ENCODE measurements around the gene FOXS1. TPM values are rescaled to one million over a fixed set of nuclear protein-coding genes. Genes with fewer than 3 reads are reported as not detected.

FOXS1 gene
- total RNA-seq, 1 donor from 2014 or later: 6.1 TPM

DNA sequence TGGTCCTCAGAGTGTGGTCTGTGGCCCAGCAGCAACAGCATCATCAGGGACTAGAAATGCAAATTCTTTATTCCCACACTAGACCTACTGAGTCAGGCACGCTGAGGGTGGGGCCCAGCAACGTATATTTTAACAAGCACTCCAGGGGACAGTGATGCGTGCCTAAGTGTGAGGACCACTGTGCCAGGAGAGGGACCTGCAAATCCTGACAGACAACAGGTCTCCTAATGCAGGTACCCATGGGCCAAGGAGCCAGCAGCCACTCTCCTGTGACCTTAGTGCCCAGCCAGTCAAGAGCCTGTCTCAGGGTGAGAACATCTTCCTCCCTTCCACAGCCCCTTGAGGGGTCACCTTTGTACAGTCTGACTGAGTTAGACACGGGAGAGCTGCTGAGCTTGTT, 34.2 kb downstream of the FOXS1 start:
- DNase-seq (ENCODE audit: low spot score): no peak
- intact Hi-C loops (cut with DNase I): no loop called here

DNA sequence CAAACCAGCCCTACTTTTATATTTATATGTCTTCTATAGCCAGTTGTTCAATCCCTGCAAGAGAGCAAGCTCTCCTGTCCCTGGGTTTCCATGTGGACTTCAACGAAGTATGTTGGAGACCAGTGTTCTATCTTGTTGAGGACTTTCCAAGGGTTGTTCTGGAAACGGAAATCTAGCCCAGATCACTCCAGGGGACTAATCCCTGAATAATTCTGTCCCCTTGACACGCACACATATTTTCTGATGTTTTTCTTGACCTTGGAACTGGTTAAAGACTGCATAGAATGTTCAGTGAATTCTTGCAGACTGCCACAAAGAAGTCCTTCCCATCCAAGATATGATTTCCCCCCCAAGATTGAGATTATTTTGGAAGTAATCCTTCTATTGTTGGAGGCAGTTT, 35.7 kb downstream of the FOXS1 start:
- intact Hi-C loops (cut with DNase I): no loop called here
- DNase-seq (ENCODE audit: low spot score): no peak

DNA sequence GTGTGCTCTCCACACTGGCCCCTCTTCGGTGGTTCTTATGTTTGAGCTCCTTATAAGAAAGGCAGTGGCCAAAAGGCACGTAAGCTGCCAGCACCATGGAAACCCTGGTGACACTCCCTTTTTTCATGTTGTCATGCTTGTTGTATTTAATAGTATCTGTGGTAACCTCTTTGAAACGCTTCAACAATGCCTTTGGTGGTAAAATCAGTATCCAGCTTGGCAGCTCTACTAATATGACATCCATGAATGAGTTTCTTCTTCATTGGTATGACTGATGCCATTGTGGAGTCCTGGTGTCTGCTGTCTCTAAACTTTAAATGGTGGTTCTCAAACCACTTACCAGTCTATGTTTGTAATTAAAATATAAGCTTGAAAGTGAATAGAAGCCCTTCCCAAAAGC, 36.9 kb downstream of the FOXS1 start:
- intact Hi-C loops (cut with DNase I): no loop called here
- no peak for DNase-seq (ENCODE audit: low spot score)

DNA sequence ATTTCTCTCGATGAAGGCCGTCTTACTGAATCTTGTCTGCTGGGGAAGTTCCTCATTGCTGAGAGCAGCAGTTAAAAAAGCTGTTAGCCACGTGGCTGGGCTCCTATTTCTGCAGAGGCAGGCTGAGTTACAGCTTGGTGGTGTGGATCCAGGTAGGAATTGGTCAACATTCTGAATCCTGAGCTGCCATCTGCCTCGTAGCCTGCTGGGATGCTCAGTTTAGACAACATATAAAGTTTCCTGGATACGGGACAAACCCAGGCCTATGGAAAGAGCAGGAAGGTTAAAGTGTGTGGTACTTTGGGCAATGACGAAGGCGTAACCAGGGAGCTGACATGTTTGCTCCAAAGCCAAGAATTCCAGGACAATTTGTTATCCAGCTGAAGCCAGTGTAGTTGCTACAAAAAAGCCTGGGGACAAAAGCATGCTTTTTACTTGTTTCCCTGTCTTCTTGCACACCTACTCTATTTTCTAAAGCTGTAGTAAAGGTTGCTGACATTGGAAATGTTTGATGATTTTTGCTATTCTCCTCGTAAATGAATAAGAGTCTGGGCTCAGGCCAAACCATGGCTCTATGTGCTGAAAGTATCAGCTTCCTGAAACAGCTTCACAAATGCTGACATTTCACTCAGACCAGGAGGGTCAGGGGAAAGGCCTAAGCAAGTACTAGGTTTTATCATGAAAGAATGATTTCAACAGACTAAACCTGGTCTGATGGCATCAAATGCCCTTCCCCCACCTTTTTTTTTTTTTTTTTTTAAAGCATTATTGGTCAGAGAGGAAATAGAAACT, 38.6 kb downstream of the FOXS1 start:
- intact Hi-C loops (cut with DNase I): no loop called here
- DNase-seq (ENCODE audit: low spot score): no peak

GRCh38 chr20:31803552-31804291, 41.7 kb downstream of the FOXS1 start:
- intact Hi-C loops (cut with DNase I): no loop called here
- DNase-seq (ENCODE audit: low spot score): no peak

DNA sequence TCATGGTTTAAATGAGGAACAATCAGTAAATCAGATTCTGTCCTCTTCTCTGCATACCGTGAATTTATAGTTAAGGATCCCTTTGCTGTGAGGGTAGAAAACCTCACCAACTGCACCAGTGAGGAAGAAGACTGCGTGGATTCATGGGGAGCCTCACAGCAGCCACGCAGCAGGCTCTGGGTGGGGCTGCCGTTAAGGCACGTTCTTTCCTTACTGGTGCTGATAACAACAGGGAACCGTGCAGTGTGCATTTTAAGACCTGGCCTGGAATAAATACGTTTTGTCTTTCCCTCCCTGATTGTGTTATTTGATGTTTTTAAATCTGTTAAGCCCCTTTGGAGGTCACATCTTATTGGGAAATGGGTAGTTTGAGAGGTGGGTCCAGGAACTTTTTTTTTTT, 43.9 kb downstream of the FOXS1 start:
- no peak for DNase-seq (ENCODE audit: low spot score)
- intact Hi-C loops (cut with DNase I): no loop called here

GRCh38 chr20:31797364-31797763, 48.0 kb downstream of the FOXS1 start:
- DNase-seq (ENCODE audit: low spot score): no peak
- intact Hi-C loops (cut with DNase I): no loop called here

Other genes starting within 250 kb of the FOXS1 start
- 163 TPM for gene ID1, start 240.3 kb downstream of the FOXS1 start, total RNA-seq
- gene COX4I2, start 207.7 kb downstream of the FOXS1 start, total RNA-seq: 11.3 TPM
- gene BCL2L1, start 122.7 kb downstream of the FOXS1 start, total RNA-seq: 42.5 TPM
- 0.78 TPM for gene TPX2, start 106.3 kb downstream of the FOXS1 start, total RNA-seq
- gene MYLK2, start 26.2 kb downstream of the FOXS1 start, total RNA-seq: 0.11 TPM
- 3.4 TPM for gene DUSP15, start 24.9 kb upstream of the FOXS1 start, total RNA-seq
- gene TTLL9, start 25.0 kb upstream of the FOXS1 start, total RNA-seq: not detected
- 7.9 TPM for gene PDRG1, start 106.4 kb upstream of the FOXS1 start, total RNA-seq
- gene XKR7, start 122.5 kb upstream of the FOXS1 start, total RNA-seq: not detected
- 7.0 TPM for gene CCM2L, start 164.8 kb upstream of the FOXS1 start, total RNA-seq
- gene HCK, start 206.6 kb upstream of the FOXS1 start, total RNA-seq: 5.5 TPM

Measured in cardiac septum (tissue), 1 donor.